Right lobe of liver (tissue), 6 donors: ENCODE results near the gene NCF1. TPM values are rescaled to one million over a fixed set of nuclear protein-coding genes. Genes with fewer than 3 reads are reported as not detected.
"Not testable (repeated sequence)": the region's sequence is repeated elsewhere in the genome, so short reads cannot be mapped to it uniquely, and the experiment has no call there.

Source experiments
- ATAC-seq, 4 donors: fragments of 200-7000 bp; cut with Tn5 transposase; one replicate each; pipeline ENCODE4 v1.9.1; 2020; ENCODE audit warnings: mild to moderate bottlenecking in 4 of 4, moderate library complexity in 4 of 4
- DNase-seq, 3 donors: peaks; one replicate each; pipeline ENCODE4 v3.0.0-alpha.2; 2020
- H3K27ac ChIP-seq, 3 donors: fragments of 200-600 bp; one replicate each; pipeline ENCODE4 v1.8.0; 2022
- H3K27me3 ChIP-seq, 2 donors: fragments of 200-600 bp; one replicate each; pipeline ENCODE4 v1.8.0; 2022
- H3K36me3 ChIP-seq, 4 donors: fragments of 200-600 bp; sonication (generic) in 1 of 4; one replicate each; pipeline versions ENCODE4 v1.5.1 to v1.8.0; 2017 to 2022; ENCODE audit warnings: control low read depth in 1 of 4
- H3K4me1 ChIP-seq, 4 donors: fragments of 200-600 bp; sonication (generic) in 1 of 4; one replicate each; pipeline versions ENCODE4 v1.5.1 to v1.8.0; 2017 to 2022; ENCODE audit warnings: control low read depth in 1 of 4
- H3K4me3 ChIP-seq, 3 donors: fragments of 200-600 bp; one replicate each; pipeline ENCODE4 v1.8.0; 2022
- H3K9me3 ChIP-seq, 4 donors: fragments of 200-600 bp; sonication (generic) in 1 of 4; one replicate each; pipeline versions ENCODE4 v1.5.1 to v1.8.0; 2017 to 2022; ENCODE audit warnings: control low read depth in 1 of 4
- POLR2A ChIP-seq: fragments of 450-650 bp; IDR thresholded peaks from one replicate; pipeline ENCODE4 v1.6.1; 2017; ENCODE audit warnings: antibody characterized with exemption, mild to moderate bottlenecking
- WGBS: methylation state at CpG from one replicate; pipeline ENCODE4 v1.1.6; 2018; ENCODE audit warnings: low coverage, low lambda C conversion rate; ENCODE audit not compliant: insufficient coverage; ENCODE audit errors: missing lambda C conversion rate; 5-methylcytosine and 5-hydroxymethylcytosine counted together
- intact Hi-C, 2 donors: fragments of 100-400 bp; cut with DNase I; formaldehyde crosslinking; loops; one replicate each; pipeline versions ENCODE4 v1.11.2 to v1.14.1; 2022
- long read RNA-seq: library from polyadenylated mRNA; unstranded; transcript quantifications from one replicate; pipeline ENCODE4 v2.0.0, GENCODE V29; 2019
- total RNA-seq, 6 experiments: library from RNA; depleted of rRNA in 2 of 6; stranded (reverse); fragments of >200 nt in 2 of 6; fragmentation: NEBNext Ultra II Directional in 3 of 6; extraction: Animal tissue kit (Norgen Biotek cat#: 25700) in 3 of 6; gene quantifications; one replicate each; pipeline versions ENCODE4 v1.1.0 to v1.2.4, GENCODE V29; 2016 to 2023
- TF ChIP-seq, protein P1 (sequence below), 4 donors: fragments of 200-600 bp in 3 of 4; fragments of 450-650 bp in 1 of 4; IDR thresholded peaks; one replicate each; pipeline versions ENCODE4 v1.5.1 to v1.8.0; 2016 to 2022; ENCODE audit warnings: antibody characterized with exemption in 4 of 4, mild to moderate bottlenecking in 2 of 4
- donor health status: DM: no; HTN: yes; CAD: no.
- donor health status: DM: no; HTN: no; CAD: no.
- donor health status: DM: no; HTN: no; CAD: no.
- donor health status: DM: no; HTN: yes; CAD: no.
- donor health status: DM: no; HTN: yes; CAD: no.

Gene NCF1
- total RNA-seq: 1 to 10 TPM in 3 of 6 experiments, under 1 TPM in 3; 0.37 to 6.0 (median 1.0) TPM
- long read RNA-seq, partial matches to known transcripts: 1 of 2 reads
- long read RNA-seq, other reads (novel, unspliced or antisense): 0 of 2 reads

DNA sequence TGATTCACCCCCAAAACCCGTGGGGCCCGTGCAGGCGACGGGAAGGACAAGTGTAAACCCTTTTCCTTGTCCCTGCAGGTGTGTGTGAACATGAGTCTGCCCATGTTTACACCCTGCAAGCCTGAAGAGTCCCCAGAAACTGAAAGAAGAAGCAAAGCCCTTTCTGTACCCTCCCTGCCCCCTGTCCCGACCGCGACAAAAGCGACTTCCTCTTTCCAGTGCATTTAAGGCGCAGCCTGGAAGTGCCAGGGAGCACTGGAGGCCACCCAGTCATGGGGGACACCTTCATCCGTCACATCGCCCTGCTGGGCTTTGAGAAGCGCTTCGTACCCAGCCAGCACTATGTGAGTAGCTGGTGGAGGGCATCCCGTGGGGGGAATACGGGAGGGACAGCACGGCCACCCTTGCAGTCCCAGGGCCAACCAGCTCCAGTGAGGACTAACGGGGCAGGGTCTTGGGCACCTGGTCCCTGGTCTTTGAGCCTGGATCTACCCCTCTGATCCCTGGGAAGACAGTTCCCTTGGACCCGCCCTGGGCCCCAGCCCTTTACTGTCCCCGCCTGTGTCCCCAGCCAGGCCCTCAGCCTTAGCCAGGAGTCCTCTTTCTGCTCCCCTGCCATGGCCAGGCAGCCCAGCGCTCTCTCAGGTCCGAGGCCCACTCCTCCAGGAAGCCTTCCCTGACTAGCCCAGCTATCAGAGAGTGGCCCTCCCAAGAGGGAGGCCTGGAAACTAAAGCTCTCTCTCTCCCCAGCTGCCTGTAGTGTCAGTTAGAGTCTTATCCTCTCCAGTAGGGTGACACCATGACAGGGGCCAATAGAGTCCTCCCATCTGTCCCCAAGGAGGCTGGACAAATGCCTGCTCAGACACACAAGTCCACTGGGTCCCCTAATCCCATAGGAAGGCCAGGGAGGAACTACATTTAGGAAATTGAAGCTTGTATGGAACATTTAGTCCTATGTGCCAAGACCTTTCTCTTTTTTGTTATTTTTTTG is at the start of gene NCF1:
Gene NCF1 (plus strand): TSS at position 252 of the 991 bp plus-strand sequence. CDS start 21 bp downstream, at position 273.
- intact Hi-C loops, H3K9me3 ChIP-seq, H3K36me3 ChIP-seq, H3K27me3 ChIP-seq, DNase-seq, H3K4me1 ChIP-seq, H3K27ac ChIP-seq, H3K4me3 ChIP-seq: not testable (repeated sequence)
- no CpG with 5 or more reads among the region's 21 CpGs for WGBS
- ATAC-seq: peak; percentile 63 to 80 (median 72)

DNA sequence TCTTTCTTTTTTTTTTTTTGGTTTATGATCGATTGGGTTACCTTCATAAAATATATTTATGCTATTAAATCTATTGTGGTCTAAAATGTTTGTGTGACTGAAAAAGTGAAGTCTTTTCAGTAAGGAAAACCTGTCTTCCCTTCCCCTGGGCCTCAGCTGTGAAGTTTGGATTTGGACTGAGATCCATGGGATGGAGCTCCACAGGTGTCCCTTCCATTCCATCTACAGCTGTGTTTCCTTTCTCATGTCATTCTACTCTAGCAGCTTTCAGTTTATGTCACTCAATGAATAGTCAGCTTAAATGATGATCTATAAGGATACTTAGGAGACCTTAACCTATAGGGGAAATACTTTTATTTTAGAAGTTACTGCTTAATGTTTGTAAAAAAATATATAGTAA is 48.0 kb upstream of the NCF1 start:
- Histone ChIP-seq H3K9me3 (no peaks in the 10 kb centered on the region), H3K4me3 (no peak overlapping the region), H3K27me3 (no peaks in the 10 kb centered on the region), H3K27ac (no peak overlapping the region), H3K36me3 (peaks cover 0 to 21% (median 3%) of the 10 kb centered on the region in 4 donors), H3K4me1 (no peaks in the 10 kb centered on the region)
- TF ChIP-seq, protein P1, sequence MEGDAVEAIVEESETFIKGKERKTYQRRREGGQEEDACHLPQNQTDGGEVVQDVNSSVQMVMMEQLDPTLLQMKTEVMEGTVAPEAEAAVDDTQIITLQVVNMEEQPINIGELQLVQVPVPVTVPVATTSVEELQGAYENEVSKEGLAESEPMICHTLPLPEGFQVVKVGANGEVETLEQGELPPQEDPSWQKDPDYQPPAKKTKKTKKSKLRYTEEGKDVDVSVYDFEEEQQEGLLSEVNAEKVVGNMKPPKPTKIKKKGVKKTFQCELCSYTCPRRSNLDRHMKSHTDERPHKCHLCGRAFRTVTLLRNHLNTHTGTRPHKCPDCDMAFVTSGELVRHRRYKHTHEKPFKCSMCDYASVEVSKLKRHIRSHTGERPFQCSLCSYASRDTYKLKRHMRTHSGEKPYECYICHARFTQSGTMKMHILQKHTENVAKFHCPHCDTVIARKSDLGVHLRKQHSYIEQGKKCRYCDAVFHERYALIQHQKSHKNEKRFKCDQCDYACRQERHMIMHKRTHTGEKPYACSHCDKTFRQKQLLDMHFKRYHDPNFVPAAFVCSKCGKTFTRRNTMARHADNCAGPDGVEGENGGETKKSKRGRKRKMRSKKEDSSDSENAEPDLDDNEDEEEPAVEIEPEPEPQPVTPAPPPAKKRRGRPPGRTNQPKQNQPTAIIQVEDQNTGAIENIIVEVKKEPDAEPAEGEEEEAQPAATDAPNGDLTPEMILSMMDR (IDR thresholded peaks at IDR 0.05): no peak
- TF ChIP-seq POLR2A: no peak
- intact Hi-C loops: no loop called here
- no peak for DNase-seq
- ATAC-seq: no peak
- 86% methylated on average over 1 of the region's 1 CpG for WGBS

DNA sequence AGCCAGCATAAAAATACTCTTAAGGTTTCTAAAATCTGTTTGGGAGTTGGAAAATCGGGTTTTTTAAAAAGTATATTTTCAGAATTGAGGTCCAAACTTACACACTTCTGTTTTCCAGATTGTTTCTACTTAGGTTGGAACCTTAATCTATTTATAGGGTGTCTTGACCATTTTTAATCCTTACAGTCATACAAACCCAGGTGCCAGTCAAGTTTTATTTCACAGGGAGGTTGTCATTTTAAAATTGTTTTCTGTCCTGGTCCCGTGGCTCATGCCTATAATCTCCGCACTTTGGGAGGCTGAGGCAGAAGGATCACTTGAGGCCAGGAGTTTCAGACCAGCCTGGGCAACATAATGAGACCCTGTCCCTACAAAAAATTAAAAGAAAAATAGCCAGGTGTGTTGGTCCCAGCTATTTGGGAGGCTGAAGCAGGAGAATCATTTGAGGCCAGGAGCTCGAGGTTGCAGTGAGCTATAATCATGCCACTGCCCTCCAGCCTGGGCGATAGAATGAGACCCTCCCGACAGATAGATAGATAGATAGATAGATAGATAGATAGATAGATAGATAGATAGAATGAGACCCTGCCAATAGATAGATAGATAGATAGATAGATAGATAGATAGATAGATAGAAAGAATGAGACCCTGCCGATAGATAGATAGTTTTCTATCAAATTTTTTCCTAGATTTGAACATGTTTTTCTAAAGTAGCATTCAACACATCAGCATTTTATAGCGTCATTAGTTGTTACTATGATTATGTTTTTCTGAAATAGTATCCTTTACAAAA is 47.3 kb upstream of the NCF1 start:
- ATAC-seq: no peak
- WGBS: 91% methylated on average over 8 of the region's 8 CpGs
- H3K27ac ChIP-seq: no peak overlapping the region
- DNase-seq: no peak
- H3K9me3 ChIP-seq: no peaks in the 10 kb centered on the region
- H3K27me3 ChIP-seq: no peaks in the 10 kb centered on the region
- no peaks in the 10 kb centered on the region for H3K4me1 ChIP-seq
- intact Hi-C loops: no loop called here
- peaks cover 0 to 15% (median 0%) of the 10 kb centered on the region in 4 donors for H3K36me3 ChIP-seq
- no peak overlapping the region for H3K4me3 ChIP-seq
- TF ChIP-seq, protein P1 (IDR thresholded peaks at IDR 0.05): no peak
- no peak for TF ChIP-seq POLR2A

DNA sequence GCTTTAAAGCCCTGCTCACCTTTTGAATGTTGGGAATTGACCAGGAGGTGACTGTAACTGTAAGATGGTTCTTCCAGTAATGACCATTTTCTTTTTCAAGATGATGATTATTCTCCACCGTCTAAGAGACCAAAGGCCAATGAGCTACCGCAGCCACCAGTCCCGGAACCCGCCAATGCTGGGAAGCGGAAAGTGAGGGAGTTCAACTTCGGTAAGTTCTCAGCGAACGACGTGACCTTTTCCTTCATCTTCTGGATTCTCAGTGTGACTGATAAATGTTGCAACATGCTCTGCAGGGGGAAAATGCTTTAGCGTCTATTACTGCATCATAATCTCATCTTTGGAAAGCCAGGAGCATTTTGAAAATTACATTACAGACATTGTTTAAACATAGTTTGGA is 45.1 kb upstream of the NCF1 start:
- H3K27ac ChIP-seq, ATAC-seq, H3K9me3 ChIP-seq, H3K27me3 ChIP-seq, H3K4me1 ChIP-seq, H3K4me3 ChIP-seq, intact Hi-C loops, H3K36me3 ChIP-seq, DNase-seq: not testable (repeated sequence)
- WGBS: no CpG with 5 or more reads among the region's 10 CpGs

DNA sequence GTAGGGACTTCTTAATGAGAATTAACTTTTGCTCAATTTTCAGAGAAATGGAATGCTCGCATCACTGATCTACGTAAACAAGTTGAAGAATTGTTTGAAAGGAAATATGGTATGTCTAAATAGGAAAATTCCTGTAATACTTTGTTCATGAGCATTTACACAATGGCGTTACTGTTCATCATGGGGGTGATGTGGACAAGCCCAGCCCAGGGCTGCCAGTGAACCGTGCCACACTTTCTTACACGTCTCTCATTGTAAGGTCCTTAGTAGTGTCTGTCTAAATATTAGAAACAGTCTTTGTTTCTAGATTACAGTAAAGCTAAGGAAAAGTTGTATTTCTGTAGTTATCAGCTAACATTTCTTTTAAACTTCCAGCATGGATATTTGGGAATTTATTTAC is 43.6 kb upstream of the NCF1 start:
- H3K9me3 ChIP-seq, H3K4me3 ChIP-seq, DNase-seq, H3K27me3 ChIP-seq, intact Hi-C loops, ATAC-seq, H3K36me3 ChIP-seq, H3K4me1 ChIP-seq, H3K27ac ChIP-seq: not testable (repeated sequence)
- no CpG with 5 or more reads among the region's 5 CpGs for WGBS

DNA sequence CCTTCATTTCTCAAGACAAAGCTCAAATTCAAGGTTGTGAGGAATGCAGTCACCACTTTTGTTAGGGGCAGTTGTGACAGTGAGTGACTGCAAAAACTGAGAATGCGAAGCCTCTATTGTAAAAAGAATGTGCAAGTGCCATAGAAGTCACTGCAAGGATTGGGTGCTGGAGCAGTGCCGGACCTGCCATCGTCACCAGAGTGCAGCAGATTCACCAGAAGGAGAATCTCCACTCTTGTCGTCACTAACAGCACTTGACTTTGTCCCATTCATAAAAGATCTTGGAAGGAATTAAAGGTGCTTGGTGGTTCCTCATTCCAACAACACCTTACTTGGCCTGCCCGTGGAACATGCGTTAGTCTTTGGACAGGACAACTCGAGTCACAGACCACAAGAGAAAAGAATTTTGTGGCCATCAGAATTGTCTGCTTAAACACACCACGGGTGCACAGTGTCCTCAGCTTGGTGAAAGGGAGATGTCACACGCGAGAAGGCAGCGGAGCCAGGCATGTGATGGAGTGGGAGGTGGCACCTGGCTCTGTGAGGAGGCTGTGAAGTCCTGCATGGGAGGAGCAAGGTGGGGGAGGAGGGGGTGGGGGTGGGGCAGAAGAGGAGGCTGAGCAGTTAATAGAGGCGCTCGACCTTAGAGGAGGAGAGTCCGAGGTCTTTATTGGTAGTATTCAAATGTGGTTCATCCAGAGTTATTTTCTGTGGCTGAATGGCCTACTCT is 33.7 kb upstream of the NCF1 start:
- H3K27ac ChIP-seq, H3K4me1 ChIP-seq, intact Hi-C loops, ATAC-seq, H3K36me3 ChIP-seq, H3K4me3 ChIP-seq, H3K9me3 ChIP-seq, DNase-seq, H3K27me3 ChIP-seq: not testable (repeated sequence)
- WGBS: no CpG with 5 or more reads among the region's 14 CpGs

DNA sequence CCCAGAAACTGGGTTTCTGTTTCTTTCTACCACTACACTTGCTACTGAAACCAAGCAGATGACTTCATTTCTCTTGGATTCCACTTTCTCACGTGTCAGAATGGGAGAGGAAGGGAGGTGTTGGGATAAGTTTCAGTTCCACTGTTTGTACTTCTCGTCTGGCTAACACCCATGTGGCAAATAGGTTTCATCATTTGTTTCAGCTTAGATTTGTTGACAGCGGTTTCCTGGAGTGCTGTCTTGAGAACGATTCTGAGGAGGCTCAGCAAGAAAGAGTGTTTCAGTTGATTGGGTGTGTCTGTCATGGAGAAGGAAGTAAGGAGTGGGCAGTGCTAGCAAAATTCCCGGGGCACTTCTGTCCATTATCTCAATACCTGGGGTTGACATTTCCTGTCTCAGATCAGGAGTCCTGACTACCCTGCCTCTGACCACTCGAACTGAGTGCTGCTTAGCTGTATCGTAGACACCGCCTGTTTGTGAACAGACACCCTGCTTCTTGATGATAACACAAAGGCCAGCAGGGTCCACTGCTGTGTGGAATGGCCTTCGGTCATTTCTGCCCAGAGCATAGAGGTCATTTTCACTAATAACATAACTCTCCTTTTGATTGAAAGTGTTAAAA is 29.8 kb upstream of the NCF1 start:
- H3K4me3 ChIP-seq, DNase-seq, intact Hi-C loops, H3K27me3 ChIP-seq, H3K9me3 ChIP-seq, H3K36me3 ChIP-seq, H3K4me1 ChIP-seq, H3K27ac ChIP-seq: not testable (repeated sequence)
- peak; percentile 59 to 83 (median 70) for ATAC-seq
- WGBS: no CpG with 5 or more reads among the region's 9 CpGs

DNA sequence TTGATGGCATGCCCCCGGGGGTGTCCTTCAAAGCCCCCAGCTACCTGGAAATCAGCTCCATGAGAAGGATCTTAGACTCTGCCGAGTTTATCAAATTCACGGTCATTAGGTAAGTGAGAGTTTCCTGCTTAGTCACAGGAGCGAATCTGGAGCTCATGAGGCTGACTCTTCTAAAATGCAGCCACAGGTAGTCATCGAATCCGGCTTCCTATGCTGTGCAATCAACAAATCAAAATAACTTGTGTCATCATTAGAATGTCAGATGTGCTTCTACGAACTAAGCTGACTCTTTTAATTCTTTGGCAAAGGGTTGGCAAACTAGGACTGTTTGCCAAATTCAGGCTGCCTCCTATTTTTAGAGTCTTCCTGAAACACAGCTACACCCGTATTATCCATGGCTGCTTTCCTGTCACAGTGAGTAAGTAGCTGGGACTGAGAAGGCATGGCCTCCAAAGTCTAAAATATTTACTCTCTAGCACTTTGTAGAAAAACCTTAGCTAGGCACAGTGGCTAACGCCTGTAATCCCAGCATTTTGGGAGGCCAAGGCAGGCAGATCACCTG is 19.8 kb upstream of the NCF1 start:
- H3K27ac ChIP-seq, H3K9me3 ChIP-seq, H3K4me1 ChIP-seq, intact Hi-C loops, H3K4me3 ChIP-seq, H3K27me3 ChIP-seq, H3K36me3 ChIP-seq, DNase-seq: not testable (repeated sequence)
- WGBS: no CpG with 5 or more reads among the region's 9 CpGs
- ATAC-seq: peak in 3 of 4 donors; percentile 24 to 32 (median 29)
